ENCODE results near the gene NUDC.
"Not testable (repeated sequence)": the region's sequence is repeated elsewhere in the genome, so short reads cannot be mapped to it uniquely, and the experiment has no call there.

GRCh38 chr1:26948725-26949057 is 27.1 kb downstream of the NUDC start:
- not testable (repeated sequence) for TF ChIP-seq CTCF (IDR thresholded peaks at IDR 0.05); POLR2A (IDR thresholded peaks at IDR 0.05); POLR2AphosphoS5 (IDR thresholded peaks at IDR 0.05; ENCODE audit: insufficient read depth in 1 of 2, low read depth in 1 of 2)

Measured in vagina (tissue), 2 donors.